Effector CD8-positive, alpha-beta T cell (primary cell): ENCODE results near the gene HEXD.
"Not testable (repeated sequence)": the region's sequence is repeated elsewhere in the genome, so short reads cannot be mapped to it uniquely, and the experiment has no call there.

Experiments used
- DNase-seq: peaks from one replicate; lab custom pipeline; 2025; lab: John Stamatoyannopoulos, UW

Gene HEXD

GRCh38 chr17:82396601-82397435 is 21.3 kb upstream of the HEXD start:
- no peak for DNase-seq

GRCh38 chr17:82397449-82398335 is 20.5 kb upstream of the HEXD start:
- no peak for DNase-seq

DNA sequence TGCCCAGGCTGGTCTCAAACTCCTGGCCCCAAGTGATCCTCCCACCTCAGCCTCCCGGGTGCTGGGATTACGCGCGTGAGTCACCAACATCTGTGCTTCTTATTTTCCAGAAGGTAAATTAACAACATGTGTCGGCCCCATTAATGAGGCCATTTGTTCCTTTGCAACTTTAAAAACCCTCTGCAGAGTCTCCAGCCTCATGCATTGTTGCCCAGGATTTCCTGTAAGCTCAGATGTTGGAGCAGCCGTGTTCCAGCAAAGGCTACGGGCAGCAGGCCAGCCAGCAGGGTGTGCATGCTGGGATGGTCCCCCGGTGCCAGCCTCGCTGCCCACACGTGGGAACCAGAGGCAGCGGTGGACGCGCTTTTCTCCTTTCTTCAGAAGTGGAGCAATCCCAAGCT is 19.1 kb upstream of the HEXD start:
- no peak for DNase-seq

DNA sequence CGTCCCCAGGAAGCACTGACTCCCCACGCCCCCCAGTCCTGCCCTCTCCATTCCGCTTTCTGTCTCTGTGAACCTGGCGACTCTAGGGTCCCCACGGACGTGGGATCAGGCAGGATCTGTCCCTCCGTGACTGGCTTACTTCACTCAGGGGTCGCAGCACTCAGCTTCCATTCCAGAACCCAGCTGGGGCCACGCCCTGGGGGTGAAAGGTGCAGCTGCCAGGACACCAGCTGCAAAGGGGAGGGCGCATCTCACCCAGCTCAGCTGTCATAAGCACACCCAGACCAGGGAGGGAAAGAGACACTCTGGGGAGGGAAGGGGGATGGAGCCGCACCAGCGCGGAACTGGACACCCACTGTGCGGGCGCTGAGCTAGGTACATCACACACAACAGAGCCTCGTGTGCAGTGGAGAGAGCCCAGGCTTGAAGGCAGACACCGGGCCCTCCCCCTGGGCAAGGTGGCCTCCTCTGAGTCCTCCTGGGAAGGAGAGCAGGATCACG is 18.5 kb upstream of the HEXD start:
- no peak for DNase-seq

GRCh38 chr17:82400206-82400605 is 17.9 kb upstream of the HEXD start:
- DNase-seq, result no peak

- peak; percentile 19 for DNase-seq
These were observed 17.3 kb upstream of the HEXD start for GRCh38 chr17:82400830-82401229.

- DNase-seq, result no peak
These were observed 15.3 kb upstream of the HEXD start for GRCh38 chr17:82402865-82403264.

DNA sequence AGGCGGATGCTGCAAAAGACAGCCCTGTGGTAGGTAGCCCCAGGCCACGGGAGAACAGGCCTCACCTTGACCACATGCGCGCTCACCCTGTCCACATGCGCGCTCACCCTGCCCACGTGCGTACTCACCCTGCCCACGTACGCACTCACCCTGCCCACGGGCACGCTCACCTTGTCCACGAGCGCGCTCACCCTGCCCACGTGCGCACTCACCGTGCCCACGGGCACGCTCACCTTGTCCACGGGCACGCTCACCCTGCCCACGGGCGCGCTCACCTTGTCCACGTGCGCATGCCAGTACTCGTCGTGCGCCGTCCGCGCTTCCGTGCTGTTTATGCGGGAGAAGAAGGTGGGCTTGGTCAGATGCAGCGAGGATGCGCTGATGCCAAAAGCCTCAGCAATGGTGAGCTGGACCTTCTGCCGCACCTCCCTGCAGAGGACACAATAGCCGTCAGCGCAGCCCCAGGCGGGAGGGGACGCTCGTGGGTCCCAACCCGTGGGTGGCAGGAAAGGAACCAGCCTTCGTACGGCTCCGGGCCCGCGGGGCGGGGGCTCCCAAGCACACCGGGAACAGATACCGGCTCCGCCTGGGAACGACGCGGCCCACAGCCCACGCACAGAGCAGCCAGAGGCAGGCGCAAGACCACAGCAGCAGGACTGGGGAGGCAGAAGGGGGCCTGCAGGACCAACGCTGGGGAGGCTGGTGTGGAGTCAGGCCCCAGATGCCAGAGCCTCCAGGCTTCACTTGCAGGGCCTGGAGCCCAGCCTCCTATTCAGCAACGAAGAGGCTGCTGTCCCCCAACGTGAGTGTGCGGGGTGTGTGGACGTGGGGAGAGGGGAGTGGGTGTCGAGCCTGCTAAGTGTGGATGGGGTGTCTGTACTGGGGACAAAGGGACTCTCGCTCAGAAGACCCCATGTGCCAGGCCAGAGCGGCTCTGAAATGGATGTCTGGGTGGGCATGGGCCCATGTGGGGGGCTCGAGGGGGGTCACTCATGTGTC is 14.2 kb upstream of the HEXD start:
- DNase-seq, result no peak

GRCh38 chr17:82405051-82405450 is 13.1 kb upstream of the HEXD start:
- no peak for DNase-seq

GRCh38 chr17:82406131-82406671 is 11.9 kb upstream of the HEXD start:
- no peak for DNase-seq

DNA sequence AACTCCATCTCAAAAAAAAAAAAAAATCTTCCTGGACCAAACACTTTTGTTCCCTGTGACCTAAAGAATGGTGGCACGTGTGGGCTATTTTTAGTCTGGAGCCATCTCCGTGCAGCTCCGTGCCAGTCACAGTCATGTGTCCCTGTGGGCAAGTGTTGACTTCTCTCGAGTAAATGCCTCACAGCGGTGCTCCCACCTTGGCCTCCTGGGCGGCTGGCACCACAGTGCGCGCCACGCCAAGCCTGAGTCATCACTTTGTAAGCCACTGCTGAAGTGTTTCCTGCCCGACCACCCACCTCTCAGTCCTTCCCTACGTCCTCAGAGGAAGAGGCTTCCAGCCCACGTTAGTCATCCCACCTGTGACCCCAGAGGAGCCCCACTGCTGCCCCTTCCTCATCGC is 10.9 kb upstream of the HEXD start:
- DNase-seq, result no peak

GRCh38 chr17:82408288-82408937 is 9.7 kb upstream of the HEXD start:
- DNase-seq, result no peak

GRCh38 chr17:82408938-82409318 is 9.2 kb upstream of the HEXD start:
- DNase-seq, result no peak

DNA sequence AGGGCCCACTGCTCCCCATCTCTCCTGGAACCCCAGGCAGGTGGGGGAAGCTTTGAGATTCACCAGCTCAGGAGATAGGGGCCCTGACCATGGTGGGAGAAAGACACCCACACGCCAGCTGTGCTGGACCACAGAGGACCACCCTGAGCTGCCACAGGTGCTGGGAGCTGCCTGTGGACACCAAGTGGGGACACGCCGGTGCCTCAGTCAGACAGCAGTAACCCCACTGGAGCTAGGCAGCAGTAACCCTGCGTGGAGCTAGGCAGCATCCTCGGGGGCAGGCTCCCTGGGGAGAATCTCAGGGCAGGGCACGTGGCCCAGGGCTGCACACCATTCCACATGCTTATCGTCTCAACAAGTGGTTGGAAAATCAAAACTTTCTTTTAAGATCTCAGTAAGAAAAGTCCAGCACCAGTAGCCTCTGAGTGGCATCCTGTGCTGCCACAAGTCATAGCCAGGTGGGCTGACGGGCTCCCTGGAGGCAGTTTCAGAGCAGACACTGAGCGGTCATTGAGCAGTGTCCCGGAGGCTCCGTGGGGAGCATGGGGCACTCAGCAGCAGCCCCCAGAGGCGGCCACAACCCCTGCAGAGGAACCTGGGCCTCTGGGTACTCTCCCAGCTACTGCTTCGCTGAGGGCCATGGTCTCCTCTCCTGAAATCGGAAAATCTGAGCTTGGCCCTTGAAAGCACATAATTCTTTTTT is 8.0 kb upstream of the HEXD start:
- DNase-seq, result no peak

DNA sequence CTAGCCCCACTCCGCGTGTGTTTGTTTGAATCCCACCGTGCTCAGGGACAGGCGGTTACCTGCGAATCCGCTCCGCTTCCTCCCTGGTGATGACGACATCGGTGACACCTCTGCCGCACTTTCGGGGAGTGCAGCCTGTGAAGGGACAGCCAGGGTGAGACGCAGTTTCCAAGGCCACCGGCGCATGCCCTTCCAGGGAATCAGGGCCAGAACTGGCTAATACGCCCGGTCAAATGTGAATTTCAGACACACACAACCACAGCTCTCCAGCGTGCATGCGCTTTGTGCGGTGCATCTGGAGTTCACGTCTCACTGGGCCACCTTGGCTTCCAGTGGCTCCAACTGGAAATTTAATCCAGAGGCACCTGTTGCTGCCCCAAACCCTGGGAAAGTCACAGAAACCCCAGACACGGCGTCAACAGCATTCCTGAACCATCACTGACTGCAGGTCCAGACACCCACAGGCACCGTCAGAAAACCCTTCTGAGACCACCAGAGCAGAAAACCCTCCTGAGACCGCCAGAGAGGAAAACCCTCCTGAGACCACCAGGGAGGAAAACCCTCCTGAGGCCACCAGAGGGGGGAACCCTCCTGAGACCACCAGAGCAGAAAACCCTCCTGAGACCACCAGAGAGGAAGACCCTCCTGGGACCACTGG is 6.6 kb upstream of the HEXD start:
- no peak for DNase-seq

DNA sequence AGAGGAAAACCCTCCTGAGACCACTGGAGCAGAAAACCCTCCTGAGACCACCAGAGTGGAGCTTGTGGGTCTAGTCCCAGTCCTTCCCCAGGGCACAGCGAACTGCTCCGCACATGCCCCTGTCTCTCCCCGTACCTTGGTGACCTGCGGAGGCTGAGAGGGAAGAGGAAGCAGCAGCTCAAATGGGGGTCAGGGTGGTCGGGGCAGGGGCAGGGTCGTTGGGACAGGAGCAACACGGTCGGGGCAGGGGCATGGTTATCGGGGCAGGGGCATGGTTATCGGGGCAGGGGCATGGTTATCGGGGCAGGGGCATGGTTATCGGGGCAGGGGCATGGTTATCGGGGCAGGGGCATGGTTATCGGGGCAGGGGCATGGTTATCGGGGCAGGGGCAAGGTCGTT is 6.1 kb upstream of the HEXD start:
- not testable (repeated sequence) for DNase-seq

- DNase-seq, result no peak
These were observed 5.3 kb upstream of the HEXD start for GRCh38 chr17:82412535-82413520.

DNA sequence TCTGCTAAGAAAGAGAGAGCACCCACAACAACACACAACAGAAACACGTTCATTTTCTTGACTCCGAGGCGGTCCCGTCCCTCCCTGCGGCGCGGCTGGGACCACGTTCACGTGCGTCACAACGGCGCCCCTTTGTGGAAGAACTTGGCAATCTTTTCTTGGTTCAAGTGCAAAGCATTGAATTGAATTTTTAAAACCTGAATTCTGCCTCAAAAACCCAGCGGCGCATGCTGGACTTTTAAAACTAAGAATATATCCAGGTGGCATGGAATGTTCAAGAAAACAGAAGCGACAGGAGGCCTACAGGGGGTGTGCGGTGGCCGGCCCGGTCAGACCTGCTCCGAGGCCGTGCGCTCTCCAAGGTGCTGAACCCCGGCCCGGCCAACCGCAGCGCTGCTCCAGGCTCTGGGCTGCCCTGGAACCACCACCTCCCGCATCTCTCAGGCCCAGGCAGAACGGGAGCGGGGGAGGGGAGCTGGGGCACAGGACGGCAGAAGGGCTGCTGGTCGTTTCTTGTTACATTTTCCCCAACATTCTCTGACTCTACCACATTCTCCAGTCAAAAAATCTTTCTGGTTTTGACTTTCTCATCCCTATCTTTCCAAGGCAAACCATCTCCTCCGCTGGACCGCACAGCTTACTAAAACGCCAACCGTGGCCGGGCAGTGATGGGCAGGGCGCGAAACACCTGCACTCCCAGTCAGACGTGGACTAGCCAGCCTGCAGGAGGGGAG is 3.4 kb upstream of the HEXD start:
- peak; percentile 40 for DNase-seq
